PC-3 (cell line): ENCODE data around the gene FLT3. TPM values are rescaled to one million over a fixed set of nuclear protein-coding genes. Genes with fewer than 3 reads are reported as not detected.

Experiments used
- ATAC-seq: fragments of 200-7000 bp; cut with Tn5 transposase; 2 replicates; pipeline ENCODE4 v1.9.1; 2020; ENCODE audit warnings: mild to moderate bottlenecking, moderate library complexity
- BruUV-seq: library from RNA; stranded (reverse); fragments of 400-500 nt; replicated peaks from 2 replicates; lab custom pipeline; 2021; lab: Mats Ljungman, UMichigan
- CTCF ChIA-PET: fragments of 300-600 bp; sonication (Branson Sonifier 250); formaldehyde crosslinking; loops from one replicate; lab custom pipeline; 2022; ENCODE audit warnings: antibody characterized with exemption; lab: Charles Lee
- POLR2A ChIA-PET: fragments of 300-600 bp; sonication (Branson Sonifier 250); formaldehyde crosslinking; loops from one replicate; lab custom pipeline; 2022; ENCODE audit warnings: antibody characterized with exemption; ENCODE audit not compliant: unreplicated experiment; lab: Charles Lee
- DNase-seq: peaks from one replicate; pipeline ENCODE4 v3.0.0-alpha.2; 2015
- H2AFZ ChIP-seq: fragments of 300-600 bp; sonication (generic); 2 replicates; pipeline ENCODE4 v1.6.0; 2016; ENCODE audit warnings: antibody characterized with exemption, low read length
- H3F3A ChIP-seq: fragments of 300-600 bp; sonication (generic); one replicate; pipeline ENCODE4 v1.6.0; 2017; ENCODE audit warnings: antibody characterized with exemption, low read length, control low read depth, mild to moderate bottlenecking; ENCODE audit not compliant: unreplicated experiment
- H3K27ac ChIP-seq: fragments of 300-600 bp; sonication (generic); 2 replicates; pipeline ENCODE4 v1.5.1; 2016; ENCODE audit warnings: mild to moderate bottlenecking, low read length
- H3K27me3 ChIP-seq: fragments of 300-600 bp; sonication (generic); 2 replicates; pipeline ENCODE4 v1.6.1; 2016; ENCODE audit warnings: low read length, mixed read lengths
- H3K36me3 ChIP-seq: fragments of 300-600 bp; sonication (generic); 2 replicates; pipeline ENCODE4 v1.6.1; 2016; ENCODE audit warnings: low read depth, mixed run types, low read length, mixed read lengths
- H3K4me1 ChIP-seq: fragments of 300-600 bp; sonication (generic); 2 replicates; pipeline ENCODE4 v1.5.1; 2016; ENCODE audit warnings: low read length; ENCODE audit not compliant: insufficient read depth
- H3K4me2 ChIP-seq: fragments of 300-600 bp; sonication (generic); 2 replicates; pipeline ENCODE4 v1.6.0; 2016; ENCODE audit warnings: low read length
- H3K4me3 ChIP-seq: fragments of 300-600 bp; sonication (generic); 2 replicates; pipeline ENCODE4 v1.5.1; 2016; ENCODE audit warnings: mild to moderate bottlenecking, low read length, mixed read lengths
- H3K79me2 ChIP-seq: fragments of 300-600 bp; sonication (generic); 2 replicates; pipeline ENCODE4 v1.6.1; 2017; ENCODE audit warnings: low read length, mixed read lengths
- H3K9ac ChIP-seq: fragments of 300-600 bp; sonication (generic); 2 replicates; pipeline ENCODE4 v1.6.0; 2016; ENCODE audit warnings: mild to moderate bottlenecking, low read length
- H3K9me2 ChIP-seq: fragments of 300-600 bp; sonication (generic); replicated peaks from 2 replicates; pipeline ENCODE4 v1.6.1; 2016; ENCODE audit warnings: mixed run types, low read length, mixed read lengths
- H3K9me3 ChIP-seq: fragments of 300-600 bp; sonication (generic); 2 replicates; pipeline ENCODE4 v1.6.1; 2016; ENCODE audit warnings: low read length, mixed read lengths
- H4K20me1 ChIP-seq: fragments of 300-600 bp; sonication (generic); 2 replicates; pipeline ENCODE4 v1.6.1; 2016; ENCODE audit warnings: low read length, mixed read lengths
- EZH2 ChIP-seq: fragments of 300-600 bp; sonication (generic); IDR thresholded peaks from one replicate; pipeline ENCODE4 v1.6.1; 2017; ENCODE audit warnings: antibody characterized with exemption, mild to moderate bottlenecking, low read length; ENCODE audit not compliant: unreplicated experiment
- EZH2phosphoT487 ChIP-seq: fragments of 300-600 bp; sonication (generic); IDR thresholded peaks from 2 replicates; pipeline ENCODE4 v1.6.1; 2018; ENCODE audit warnings: mild to moderate bottlenecking, antibody characterized with exemption, low read length, borderline replicate concordance
- intact Hi-C: fragments of 100-400 bp; cut with micrococcal nuclease; formaldehyde crosslinking; loops from 2 replicates; pipeline ENCODE4 v1.9.0; 2023
- total RNA-seq: library from RNA; depleted of rRNA; stranded (reverse); fragments of >200 nt; gene quantifications from 2 replicates; pipeline ENCODE4 v1.2.3, GENCODE V29; 2014
- TF ChIP-seq, protein P1 (sequence below): fragments of 300-600 bp; sonication (generic); conservative IDR thresholded peaks from 2 replicates; pipeline ENCODE4 v1.5.1; 2017; ENCODE audit warnings: antibody characterized with exemption, low read depth, mild to moderate bottlenecking, low read length

FLT3 gene
- total RNA-seq, 1 experiment from 2014 or later = not detected

DNA sequence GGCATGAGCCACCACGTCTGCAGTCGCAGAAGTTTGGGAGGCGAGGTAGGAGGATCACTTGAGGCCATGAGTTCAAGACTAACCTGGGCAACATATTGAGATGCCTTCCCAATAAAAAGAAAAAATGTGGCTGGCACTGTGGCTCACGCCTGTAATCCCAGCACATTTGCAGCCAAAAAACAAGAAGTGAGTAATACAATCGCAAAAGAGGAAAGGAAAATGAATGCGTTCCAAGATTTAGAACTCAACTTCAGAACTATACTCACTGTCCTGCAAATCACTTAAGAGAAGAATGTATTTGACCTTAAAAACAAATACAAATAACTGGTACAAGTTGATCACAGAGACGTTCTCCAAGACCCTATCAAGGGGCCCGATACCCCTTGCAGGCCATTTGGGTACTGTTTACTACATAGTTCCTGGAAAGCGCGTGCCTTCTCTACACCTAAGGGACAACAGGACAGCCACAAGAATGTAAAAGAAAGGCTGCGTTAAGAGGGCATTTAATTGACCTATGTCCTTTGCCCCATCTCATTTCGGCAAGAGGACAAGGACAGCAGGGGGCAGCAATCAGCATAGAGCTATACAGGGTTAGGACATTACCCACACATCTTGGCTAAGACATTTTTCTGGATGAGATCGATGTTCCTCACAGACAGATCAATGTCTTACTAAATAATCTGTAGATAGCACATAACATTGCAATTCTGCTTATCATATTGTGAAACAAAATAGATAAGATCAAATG lies 41.3 kb downstream of the FLT3 start:
- H3K9ac ChIP-seq = no peak overlapping the region
- no peaks in the 10 kb centered on the region for H3K4me1 ChIP-seq
- no peak overlapping the region for H2AFZ ChIP-seq
- H3K9me2 ChIP-seq = no peaks in the 10 kb centered on the region
- H3K4me2 ChIP-seq = no peak overlapping the region
- H3K36me3 ChIP-seq = no peaks in the 10 kb centered on the region
- no peak overlapping the region for H3K4me3 ChIP-seq
- H4K20me1 ChIP-seq = no peaks in the 10 kb centered on the region
- peaks cover 35% of the 10 kb centered on the region for H3K27me3 ChIP-seq
- H3K9me3 ChIP-seq = no peaks in the 10 kb centered on the region
- ChIA-PET CTCF (interaction anchor here (0.6 kb wide), 1 partner anchor 81 kb away, joined by 3 read pairs; no protein-coding TSS in a partner anchor), POLR2A (no interaction called here)
- DNase-seq (peak; percentile 54), ATAC-seq (no peak)
- intact Hi-C loops = no loop called here
- BruUV-seq = no TSS peak
- TF ChIP-seq EZH2 (no peak), EZH2phosphoT487 (no peak)
- TF ChIP-seq, protein P1, sequence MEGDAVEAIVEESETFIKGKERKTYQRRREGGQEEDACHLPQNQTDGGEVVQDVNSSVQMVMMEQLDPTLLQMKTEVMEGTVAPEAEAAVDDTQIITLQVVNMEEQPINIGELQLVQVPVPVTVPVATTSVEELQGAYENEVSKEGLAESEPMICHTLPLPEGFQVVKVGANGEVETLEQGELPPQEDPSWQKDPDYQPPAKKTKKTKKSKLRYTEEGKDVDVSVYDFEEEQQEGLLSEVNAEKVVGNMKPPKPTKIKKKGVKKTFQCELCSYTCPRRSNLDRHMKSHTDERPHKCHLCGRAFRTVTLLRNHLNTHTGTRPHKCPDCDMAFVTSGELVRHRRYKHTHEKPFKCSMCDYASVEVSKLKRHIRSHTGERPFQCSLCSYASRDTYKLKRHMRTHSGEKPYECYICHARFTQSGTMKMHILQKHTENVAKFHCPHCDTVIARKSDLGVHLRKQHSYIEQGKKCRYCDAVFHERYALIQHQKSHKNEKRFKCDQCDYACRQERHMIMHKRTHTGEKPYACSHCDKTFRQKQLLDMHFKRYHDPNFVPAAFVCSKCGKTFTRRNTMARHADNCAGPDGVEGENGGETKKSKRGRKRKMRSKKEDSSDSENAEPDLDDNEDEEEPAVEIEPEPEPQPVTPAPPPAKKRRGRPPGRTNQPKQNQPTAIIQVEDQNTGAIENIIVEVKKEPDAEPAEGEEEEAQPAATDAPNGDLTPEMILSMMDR = peak; percentile 73
- H3K27ac ChIP-seq = no peak overlapping the region
- H3K79me2 ChIP-seq = no peaks in the 10 kb centered on the region
- no peaks in the 10 kb centered on the region for H3F3A ChIP-seq

DNA sequence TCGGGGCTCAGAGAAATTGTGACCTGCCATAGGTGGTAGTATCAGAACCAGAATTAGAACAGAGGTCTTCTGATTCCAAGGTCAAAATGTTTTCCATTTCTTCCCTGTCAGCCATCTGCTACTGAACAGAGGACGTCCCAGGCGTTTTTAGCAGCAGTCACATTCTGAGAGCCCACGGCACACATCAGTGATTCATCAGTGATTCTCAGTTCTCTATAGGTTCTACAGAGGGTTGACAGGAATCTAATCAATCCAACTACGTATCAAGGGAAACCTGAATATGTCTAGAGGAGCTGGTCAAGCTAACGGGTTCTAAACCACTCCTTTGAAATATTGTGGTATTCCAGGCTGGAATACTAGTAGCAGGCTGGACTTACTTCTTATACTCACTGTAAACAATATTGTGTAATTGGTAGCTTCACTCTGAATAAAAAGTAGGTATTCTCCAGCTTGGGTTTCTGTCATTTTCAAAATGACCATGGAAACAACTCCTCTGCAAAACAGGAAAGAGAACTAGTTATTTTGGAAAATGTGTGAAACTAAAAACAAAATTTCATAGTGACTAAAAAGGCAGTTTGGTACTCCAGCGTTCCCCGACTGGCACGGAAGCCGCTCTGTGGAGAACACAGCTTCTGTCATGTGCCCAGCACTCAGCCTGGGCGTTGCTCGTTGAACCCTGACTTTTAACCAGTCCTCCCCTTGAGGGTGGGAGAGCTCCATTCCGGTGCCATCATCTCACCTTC lies 43.2 kb downstream of the FLT3 start:
- Histone ChIP-seq H4K20me1 (no peaks in the 10 kb centered on the region), H3K4me1 (no peaks in the 10 kb centered on the region), H3K9me2 (no peaks in the 10 kb centered on the region), H3K4me2 (no peak overlapping the region), H3K79me2 (no peaks in the 10 kb centered on the region), H3F3A (no peaks in the 10 kb centered on the region), H3K36me3 (no peaks in the 10 kb centered on the region), H3K9me3 (no peaks in the 10 kb centered on the region), H3K27me3 (peaks cover 37% of the 10 kb centered on the region), H3K9ac (no peak overlapping the region), H3K27ac (no peak overlapping the region), H2AFZ (no peak overlapping the region), H3K4me3 (no peak overlapping the region)
- BruUV-seq = no TSS peak
- ChIA-PET POLR2A (no interaction called here), CTCF (no interaction called here)
- no peak for DNase-seq
- intact Hi-C loops = no loop called here
- TF ChIP-seq EZH2 = no peak
- TF ChIP-seq EZH2phosphoT487 = no peak
- TF ChIP-seq, protein P1 = no peak
- ATAC-seq = no peak

DNA sequence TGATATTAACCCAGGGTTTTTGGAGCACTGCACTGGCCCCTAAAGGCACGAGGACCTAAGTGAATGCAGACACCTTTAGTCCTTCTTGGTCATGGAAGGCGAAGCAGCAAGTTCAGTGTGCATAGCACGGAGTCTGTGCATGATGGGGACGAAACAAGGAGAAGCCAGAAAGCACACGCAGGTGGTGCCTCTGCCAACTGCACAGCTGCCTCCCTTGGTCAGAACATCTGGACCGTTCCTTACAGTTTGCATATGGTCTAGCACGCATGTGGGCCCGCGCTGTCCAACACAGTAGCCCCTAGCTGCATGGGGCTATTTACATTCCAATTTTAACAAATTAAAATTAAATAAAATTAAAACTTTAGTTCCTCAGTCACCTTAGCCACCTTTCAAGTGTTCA lies 44.0 kb downstream of the FLT3 start:
- ATAC-seq (no peak), DNase-seq (no peak)
- Histone ChIP-seq H3K36me3 (no peaks in the 10 kb centered on the region), H3K27ac (no peak overlapping the region), H3K27me3 (peaks cover 37% of the 10 kb centered on the region), H4K20me1 (no peaks in the 10 kb centered on the region), H3K4me2 (no peak overlapping the region), H3K9me2 (no peaks in the 10 kb centered on the region), H3K4me3 (no peak overlapping the region), H3K9me3 (no peaks in the 10 kb centered on the region), H2AFZ (no peak overlapping the region), H3K4me1 (no peaks in the 10 kb centered on the region), H3K9ac (no peak overlapping the region), H3K79me2 (no peaks in the 10 kb centered on the region), H3F3A (no peaks in the 10 kb centered on the region)
- POLR2A ChIA-PET = no interaction called here
- no TSS peak for BruUV-seq
- CTCF ChIA-PET = no interaction called here
- TF ChIP-seq EZH2phosphoT487 (no peak), EZH2 (no peak)
- TF ChIP-seq, protein P1 = no peak
- intact Hi-C loops = no loop called here
